ENCODE data around the gene CARNS1. TPM values are rescaled to one million over a fixed set of nuclear protein-coding genes. Genes with fewer than 3 reads are reported as not detected.

Gene CARNS1
- total and polyA plus RNA-seq, 2 donors, result 0.63 to 0.76 TPM

DNA sequence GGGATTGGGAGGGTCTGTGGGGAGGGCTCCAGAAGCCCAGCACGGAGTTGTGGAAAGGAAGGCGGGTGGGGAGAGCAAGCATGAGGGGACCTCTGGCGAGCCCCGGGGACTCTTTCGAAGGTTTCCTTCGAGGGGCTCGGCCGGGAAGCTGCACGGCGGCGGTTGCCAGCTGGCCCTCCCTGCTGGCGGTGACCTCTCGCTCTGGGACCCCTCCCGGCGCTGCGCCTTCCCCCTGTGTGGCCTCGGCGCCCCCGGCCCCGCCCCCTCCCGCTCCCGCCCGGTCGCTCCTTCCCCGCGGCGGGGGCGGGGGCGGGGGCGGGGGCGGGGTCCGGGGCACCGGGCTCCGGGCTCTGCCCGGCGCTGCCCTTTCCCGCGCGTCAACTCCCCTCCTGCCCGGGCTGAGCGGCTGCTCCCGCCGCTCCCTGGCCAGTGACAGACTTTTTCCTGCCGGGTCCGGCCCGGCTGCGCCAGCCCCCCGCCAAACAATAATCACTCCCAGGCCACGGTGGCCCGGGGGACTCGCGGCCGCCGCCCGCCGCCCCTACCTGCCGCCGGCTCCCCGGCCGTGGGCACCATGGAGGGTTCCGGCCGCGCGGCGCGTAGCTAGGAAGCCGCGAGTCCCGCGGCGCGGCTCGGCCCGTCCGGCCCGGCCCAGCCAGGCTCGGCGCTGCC lies 43.0 kb upstream of the CARNS1 start:
- Histone ChIP-seq H3K27ac (ENCODE audit: low read depth) (peak overlapping the region; percentile 78), H3K36me3 (ENCODE audit: insufficient read depth) (no peaks in the 10 kb centered on the region), H3K4me3 (ENCODE audit: low read depth, low read length) (peak overlapping the region; percentile 77), H3K4me1 (ENCODE audit: insufficient read depth) (peaks cover 2% of the 10 kb centered on the region)
- DNase-seq (ENCODE audit: extremely low spot score), result no peak
- 1% methylated on average over 78 of the region's 78 CpGs for WGBS

DNA sequence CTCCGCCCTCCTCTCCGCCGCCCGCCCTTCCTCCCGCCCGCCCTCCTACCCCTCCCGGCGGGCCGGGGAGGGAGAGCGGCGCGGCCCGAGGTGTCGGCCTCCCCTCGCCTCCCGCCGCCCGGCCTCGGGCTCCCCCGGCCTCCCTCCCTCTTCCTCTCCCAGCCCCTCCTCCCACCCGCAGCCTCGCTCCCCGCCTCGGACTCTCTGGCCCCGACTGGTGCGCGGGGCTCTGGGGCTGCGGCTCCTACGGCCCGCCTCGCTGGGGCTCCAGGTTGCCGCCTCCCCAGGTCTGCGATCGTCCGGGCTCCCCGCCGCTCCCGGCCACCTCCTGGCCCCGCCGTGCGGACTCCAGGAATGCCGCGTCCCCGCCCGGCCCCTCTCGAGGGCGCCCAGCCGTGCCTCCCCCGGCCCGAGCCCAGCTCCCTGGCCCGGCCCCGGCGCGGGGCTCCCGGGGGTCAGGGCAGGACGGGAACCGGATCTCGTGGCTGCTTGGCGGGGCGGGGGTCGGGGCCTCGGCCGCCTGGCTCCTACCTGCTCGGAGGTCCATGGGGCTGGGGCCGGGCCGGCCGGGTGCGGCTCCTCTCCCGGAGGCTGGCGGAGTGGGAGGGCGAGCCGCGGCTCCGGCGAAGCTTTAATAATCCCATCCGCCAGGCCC lies 42.4 kb upstream of the CARNS1 start, which contains the start of gene CLCF1:
Gene CLCF1, minus strand, starts transcription at position 606 of the 655 bp plus-strand sequence. Its CDS starts 59 bp downstream, at position 547.
- peak within 1 kb of the TSS; percentile 77 for H3K4me3 ChIP-seq (ENCODE audit: low read depth, low read length)
- peaks cover 2% of the 10 kb centered on the region for H3K4me1 ChIP-seq (ENCODE audit: insufficient read depth)
- H3K27ac ChIP-seq (ENCODE audit: low read depth), result peak within 1 kb of the TSS; percentile 91
- WGBS, result under 1% methylated on average over 76 of the region's 76 CpGs
- DNase-seq (ENCODE audit: extremely low spot score), result no peak
- H3K36me3 ChIP-seq (ENCODE audit: insufficient read depth), result no peaks in the 10 kb centered on the region

DNA sequence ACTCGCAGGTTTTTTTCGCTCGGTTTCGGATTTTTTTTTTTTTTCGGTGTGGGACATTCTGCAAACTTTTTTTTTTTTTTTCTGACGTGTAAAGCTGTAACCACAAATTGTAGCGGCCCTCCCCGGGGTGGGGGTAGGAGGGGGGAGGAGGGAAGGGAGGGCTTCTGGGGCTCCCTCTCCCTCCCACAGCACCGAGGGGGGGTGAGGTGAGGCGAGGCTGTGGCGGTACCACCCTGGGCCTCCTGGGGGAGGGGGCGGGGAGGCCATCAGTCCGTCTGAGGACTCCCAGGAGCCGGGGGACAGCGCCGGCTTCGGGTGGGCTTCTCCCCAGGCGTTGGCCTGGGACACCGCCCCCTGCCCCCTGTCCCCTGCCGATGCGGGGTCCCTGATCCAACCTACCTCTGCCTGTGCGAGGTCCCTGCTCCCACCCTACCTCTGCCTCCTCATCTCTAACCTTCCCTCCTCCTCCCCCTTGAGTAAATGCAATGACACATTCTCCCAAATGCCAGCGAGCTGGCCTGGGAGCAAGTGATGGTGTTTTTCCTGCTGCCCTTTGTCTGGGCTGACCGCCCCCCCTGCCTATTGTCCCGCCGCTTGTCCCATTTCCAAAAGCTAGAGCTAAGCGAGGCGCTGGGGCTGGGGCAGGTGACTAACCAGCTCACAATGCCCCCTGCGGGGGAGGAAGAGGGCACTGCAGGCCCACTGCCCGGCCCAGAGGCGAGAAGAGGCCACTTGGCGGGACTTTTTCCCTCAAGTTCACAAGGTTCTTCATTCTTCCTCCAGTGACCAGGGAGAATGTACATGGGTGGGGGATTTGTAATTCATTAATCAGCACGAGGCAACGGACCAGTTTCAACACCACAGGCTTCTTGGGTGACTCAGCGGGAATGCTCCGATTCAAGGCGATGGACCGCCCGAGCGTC lies 41.6 kb upstream of the CARNS1 start:
- Histone ChIP-seq H3K27ac (ENCODE audit: low read depth) (peak overlapping the region; percentile 91), H3K4me1 (ENCODE audit: insufficient read depth) (no peaks in the 10 kb centered on the region), H3K36me3 (ENCODE audit: insufficient read depth) (no peaks in the 10 kb centered on the region), H3K4me3 (ENCODE audit: low read depth, low read length) (peak overlapping the region; percentile 77)
- WGBS, result 10% methylated on average over 40 of the region's 40 CpGs
- no peak for DNase-seq (ENCODE audit: extremely low spot score)

DNA sequence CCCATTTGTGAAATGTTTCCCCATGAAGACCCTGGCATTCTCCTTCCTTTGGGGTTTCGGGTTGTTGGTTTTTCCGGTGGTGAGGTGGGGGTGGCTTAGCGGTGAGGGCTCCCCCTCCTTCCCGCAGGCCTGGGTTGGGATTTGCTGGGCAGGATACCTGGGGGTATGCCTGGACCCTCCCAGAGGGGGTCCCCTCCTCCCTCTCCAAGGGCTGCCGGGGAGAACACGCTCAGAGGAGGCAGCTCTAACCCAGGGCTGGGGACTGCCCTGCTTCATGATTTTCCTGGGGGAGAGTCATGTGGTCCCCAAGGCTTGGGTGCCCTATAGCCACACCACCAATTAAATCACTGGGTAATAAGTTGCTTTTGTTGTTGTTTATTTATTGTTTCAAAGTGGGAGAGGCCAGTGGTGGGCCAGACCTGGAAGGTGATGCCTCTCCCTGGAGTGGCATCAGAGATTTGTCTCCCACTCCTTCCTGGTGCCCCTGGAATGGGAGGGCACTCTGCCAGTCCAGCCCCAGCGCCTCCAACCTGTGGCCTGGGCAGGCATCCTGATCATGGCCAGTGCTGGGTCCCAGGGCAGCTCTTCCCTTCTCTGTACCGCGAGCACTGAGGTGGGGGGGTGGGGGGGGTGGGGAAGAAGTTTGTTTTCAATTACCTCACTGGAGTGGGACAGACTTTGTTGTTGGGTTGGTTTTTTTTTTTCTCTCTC lies 40.8 kb upstream of the CARNS1 start:
- Histone ChIP-seq H3K4me3 (ENCODE audit: low read depth, low read length) (no peak overlapping the region), H3K4me1 (ENCODE audit: insufficient read depth) (no peaks in the 10 kb centered on the region), H3K36me3 (ENCODE audit: insufficient read depth) (no peaks in the 10 kb centered on the region), H3K27ac (ENCODE audit: low read depth) (no peak overlapping the region)
- 44% methylated on average over 9 of the region's 9 CpGs for WGBS
- no peak for DNase-seq (ENCODE audit: extremely low spot score)

DNA sequence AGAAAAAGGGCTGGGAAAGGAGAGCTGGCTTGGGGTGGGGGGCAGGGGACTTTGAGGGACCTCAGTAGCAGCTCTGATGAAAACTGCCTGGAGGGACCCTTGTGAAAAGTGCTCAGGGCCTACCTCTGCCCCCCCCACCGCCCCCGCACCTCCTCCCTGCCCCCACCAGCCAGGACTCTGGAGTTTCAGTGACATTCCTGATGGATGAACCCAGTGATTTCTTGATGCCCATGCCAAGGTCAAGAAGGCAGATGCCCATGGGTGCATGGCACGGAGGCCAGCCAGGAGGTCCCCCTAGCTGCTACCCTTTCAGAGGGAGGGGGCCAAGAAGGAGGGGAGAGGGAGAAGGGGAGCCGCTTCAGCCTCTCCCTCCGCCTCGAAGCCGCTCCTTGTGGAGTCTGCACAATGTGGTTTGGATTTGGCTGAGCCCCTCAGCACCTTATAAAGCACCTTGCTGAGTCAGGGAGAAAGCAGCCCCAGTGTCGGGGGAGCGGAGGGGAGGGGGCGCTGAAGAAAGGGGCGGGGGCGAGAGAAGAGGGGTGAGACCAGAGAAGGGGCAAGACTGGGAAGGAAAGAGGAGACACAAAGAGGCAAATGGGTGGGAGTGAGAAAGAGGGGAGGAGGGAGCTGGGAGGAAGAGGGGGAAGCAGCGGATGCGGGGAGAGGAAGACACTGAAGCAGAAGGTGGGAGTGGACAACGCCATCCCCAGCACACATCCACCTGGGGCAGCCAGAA lies 40.0 kb upstream of the CARNS1 start:
- H3K27ac ChIP-seq (ENCODE audit: low read depth), result no peak overlapping the region
- no peaks in the 10 kb centered on the region for H3K36me3 ChIP-seq (ENCODE audit: insufficient read depth)
- 46% methylated on average over 15 of the region's 15 CpGs for WGBS
- H3K4me3 ChIP-seq (ENCODE audit: low read depth, low read length), result no peak overlapping the region
- no peak for DNase-seq (ENCODE audit: extremely low spot score)
- H3K4me1 ChIP-seq (ENCODE audit: insufficient read depth), result no peaks in the 10 kb centered on the region

DNA sequence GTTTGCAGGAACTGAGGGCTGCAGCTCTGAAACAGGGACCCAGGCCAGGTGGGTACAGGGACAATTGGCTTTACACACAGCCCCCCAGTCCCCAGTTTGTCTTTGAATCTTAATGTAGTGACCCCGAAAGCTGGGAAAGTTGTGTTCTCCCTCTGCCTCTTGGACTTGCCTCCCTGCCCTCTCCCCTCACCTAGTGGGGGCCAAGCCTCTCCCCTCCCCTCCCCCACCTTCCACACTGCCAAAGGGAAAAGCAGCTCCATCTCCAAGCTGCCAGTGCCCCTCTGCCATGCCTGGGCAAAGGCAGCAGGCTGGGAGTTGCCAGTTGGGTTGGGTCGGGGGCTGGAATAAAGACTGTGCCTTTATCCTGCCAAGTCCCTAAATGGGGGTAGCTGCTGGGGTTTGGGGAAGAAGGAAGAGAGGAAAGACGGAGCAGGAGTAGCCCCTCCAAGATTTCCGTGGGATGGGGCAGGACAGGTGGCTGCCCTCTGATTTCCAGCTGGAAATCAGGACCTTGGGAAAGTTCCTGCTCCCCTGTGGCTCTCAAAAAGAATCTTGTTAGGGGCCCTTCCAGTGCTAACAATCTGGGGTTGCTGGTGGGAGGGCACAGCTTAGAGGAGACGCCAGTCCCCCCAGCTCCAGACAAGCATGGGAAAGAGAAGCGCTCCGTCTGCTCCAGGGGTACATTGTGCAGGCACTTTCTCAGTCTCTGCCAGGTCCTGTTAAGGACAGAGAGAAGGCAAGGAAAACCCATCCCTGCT lies 39.2 kb upstream of the CARNS1 start:
- Histone ChIP-seq H3K4me1 (ENCODE audit: insufficient read depth) (no peaks in the 10 kb centered on the region), H3K4me3 (ENCODE audit: low read depth, low read length) (no peak overlapping the region), H3K27ac (ENCODE audit: low read depth) (no peak overlapping the region), H3K36me3 (ENCODE audit: insufficient read depth) (no peaks in the 10 kb centered on the region)
- 68% methylated on average over 7 of the region's 7 CpGs for WGBS
- no peak for DNase-seq (ENCODE audit: extremely low spot score)

DNA sequence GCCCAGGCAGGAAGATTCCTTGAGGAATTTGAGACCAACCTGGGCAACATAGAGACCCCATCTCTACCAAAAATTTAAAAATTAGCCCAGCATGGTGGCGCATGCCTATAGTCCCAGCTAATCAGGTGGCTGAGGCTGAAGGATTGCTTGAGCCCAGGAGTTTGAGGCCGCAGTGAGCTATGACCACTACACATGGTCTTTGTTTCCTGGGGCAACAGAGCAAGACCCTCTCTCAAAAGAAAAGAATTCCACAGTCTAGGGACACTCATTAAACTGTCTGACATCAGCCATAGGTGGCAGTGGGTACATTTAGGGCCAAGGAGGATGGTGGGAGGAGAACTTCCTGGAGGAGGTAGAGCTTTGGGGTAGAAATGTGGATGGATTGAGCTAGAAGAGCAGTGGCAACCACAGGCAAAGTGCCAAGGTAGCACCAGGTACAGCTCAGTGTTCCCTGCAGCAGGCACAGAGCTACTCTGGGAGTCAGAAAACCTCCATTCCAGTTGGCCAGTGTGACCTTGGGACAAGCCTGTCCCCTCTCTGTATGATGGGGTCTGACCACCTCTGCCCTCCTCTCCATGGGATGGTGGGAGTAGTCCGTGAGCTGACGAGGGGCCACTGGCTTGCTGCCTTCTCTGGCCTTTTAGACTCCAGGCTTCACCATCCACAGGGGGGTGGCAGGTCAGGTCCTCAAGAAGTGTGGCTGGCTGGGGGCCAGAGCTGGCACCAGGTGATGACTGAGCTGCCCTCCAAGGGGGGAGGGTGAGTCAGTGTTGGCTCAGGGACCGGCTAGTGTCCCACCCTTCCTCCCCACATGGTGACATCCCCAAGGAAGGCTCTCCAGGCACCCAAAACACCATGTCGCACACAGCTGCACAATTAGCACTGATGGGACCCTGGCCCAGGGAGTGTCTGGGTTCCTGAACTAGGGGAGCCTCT lies 38.3 kb upstream of the CARNS1 start:
- H3K27ac ChIP-seq (ENCODE audit: low read depth), result no peak overlapping the region
- no peak for DNase-seq (ENCODE audit: extremely low spot score)
- 88% methylated on average over 6 of the region's 6 CpGs for WGBS
- no peak overlapping the region for H3K4me3 ChIP-seq (ENCODE audit: low read depth, low read length)
- H3K4me1 ChIP-seq (ENCODE audit: insufficient read depth), result no peaks in the 10 kb centered on the region
- H3K36me3 ChIP-seq (ENCODE audit: insufficient read depth), result no peaks in the 10 kb centered on the region

DNA sequence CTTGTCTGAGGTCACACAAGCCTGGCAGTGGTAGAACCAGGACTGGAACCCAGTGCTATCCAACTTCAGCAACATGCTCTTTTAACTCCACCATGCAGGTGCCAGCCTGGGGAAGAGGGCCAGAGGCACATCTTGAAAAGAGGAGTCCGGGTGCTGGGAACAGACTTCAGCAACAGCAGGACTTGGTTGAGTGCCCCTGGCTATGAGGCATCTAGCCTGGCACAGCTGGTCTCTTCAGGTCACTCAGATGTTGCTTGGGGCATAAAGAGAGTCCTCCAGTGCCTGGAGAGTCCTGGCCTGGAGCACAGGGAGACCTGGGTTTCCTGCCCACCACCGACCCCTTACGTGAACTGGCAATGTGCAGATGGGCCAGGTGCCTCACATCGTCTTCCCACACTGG lies 36.9 kb upstream of the CARNS1 start:
- H3K4me3 ChIP-seq (ENCODE audit: low read depth, low read length), result no peak overlapping the region
- no peak for DNase-seq (ENCODE audit: extremely low spot score)
- H3K4me1 ChIP-seq (ENCODE audit: insufficient read depth), result no peaks in the 10 kb centered on the region
- WGBS, result 92% methylated on average over 4 of the region's 4 CpGs
- no peak overlapping the region for H3K27ac ChIP-seq (ENCODE audit: low read depth)
- H3K36me3 ChIP-seq (ENCODE audit: insufficient read depth), result no peaks in the 10 kb centered on the region

DNA sequence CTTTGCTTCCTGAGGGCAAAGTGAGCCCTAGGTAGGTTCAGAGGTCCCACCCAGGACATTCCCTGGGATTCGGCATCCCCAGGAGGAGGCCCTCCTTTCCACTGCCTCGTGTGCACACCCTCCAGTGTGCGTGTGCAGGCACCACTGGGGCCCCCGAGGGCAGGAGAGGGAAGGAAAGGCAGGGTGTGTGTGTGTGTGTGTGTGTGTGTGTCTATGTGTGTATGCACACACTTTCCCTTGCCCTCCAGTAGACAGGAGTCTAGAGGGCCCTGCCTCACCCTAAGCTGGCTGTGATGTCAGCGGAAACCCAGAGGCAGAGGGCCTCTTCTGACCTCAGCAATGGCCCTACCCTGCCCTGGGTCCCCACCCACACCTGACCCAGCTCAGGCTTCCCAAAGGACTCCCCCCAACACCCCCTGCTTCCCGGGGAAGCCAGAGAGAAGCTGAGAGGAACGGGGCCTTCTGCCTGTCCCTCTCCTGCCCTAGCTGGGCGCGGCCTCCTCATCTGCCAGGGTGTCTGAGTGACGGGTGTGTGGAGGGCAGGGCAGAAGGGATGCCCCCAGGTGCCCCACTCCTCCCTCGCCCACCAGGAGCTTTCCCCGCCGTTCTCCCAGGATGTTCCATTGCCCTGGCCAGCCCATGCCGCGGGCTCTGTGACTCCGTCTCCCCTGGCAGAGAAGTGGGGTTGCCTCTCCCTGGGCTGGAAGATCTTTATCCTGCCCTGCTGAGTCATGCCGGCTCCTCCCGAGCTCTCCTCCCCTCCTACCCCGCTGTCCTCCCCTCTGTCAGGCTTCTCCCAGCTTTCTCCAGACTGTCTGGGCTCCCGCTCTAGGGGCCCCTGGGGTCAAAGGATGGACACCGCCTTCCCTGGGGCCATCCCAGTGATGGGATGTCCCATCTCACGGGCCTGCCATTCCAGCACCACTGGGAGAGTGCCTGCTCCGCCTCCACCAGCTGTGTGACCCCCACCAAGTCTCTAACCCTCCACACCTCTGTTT lies 36.1 kb upstream of the CARNS1 start:
- DNase-seq (ENCODE audit: extremely low spot score), result no peak
- Histone ChIP-seq H3K27ac (ENCODE audit: low read depth) (no peak overlapping the region), H3K4me3 (ENCODE audit: low read depth, low read length) (no peak overlapping the region), H3K4me1 (ENCODE audit: insufficient read depth) (no peaks in the 10 kb centered on the region), H3K36me3 (ENCODE audit: insufficient read depth) (no peaks in the 10 kb centered on the region)
- WGBS, result 63% methylated on average over 23 of the region's 23 CpGs

DNA sequence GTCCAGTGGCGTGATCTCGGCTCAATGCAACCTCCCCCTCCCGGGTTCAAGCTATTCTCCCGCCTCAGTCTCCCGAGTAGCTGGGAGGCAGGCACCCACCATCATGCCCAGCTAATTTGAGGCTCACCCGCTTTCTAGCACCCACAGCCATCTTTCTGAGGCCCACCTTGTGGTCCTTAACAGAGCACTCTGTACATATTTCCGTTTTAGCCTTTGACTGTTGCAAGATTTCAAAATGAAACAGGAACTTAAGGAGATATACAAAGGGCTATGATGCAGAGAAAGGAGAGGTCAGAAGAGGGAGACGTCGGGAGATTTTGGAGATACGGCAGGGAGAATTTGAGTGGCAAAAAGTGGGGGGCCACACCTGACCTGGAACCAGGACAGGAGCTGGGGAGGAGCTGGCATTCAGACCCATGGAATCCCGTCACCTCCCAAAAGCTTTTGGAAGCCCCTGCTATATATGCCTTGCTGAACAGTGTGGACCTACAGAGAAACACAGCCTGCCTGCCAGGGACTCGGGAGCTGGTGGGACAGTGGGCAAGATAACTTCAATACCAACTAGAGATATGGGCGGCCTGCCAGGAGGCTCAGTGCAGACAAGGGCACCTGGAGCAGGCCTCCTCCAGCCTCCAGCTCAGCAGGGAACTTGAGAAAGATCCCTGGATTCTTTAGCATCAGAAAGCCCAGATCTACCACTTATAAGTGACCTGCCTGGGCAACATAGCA lies 34.1 kb upstream of the CARNS1 start:
- no peak for DNase-seq (ENCODE audit: extremely low spot score)
- no peak overlapping the region for H3K4me3 ChIP-seq (ENCODE audit: low read depth, low read length)
- H3K4me1 ChIP-seq (ENCODE audit: insufficient read depth), result no peaks in the 10 kb centered on the region
- WGBS, result 79% methylated on average over 13 of the region's 13 CpGs
- H3K27ac ChIP-seq (ENCODE audit: low read depth), result no peak overlapping the region
- H3K36me3 ChIP-seq (ENCODE audit: insufficient read depth), result no peaks in the 10 kb centered on the region
